DMS79 (cell line): ENCODE measurements around the gene APRT.
"Not testable (repeated sequence)": the region's sequence is repeated elsewhere in the genome, so short reads cannot be mapped to it uniquely, and the experiment has no call there.

ENCODE experiments used
- DNase-seq: peaks from one replicate; lab custom pipeline; 2025; lab: John Stamatoyannopoulos, UW

APRT gene

GRCh38 chr16:88841521-88842307, 30.0 kb upstream of the APRT start:
- DNase-seq = no peak

- DNase-seq = no peak
Measured at GRCh38 chr16:88840600-88841215, 29.0 kb upstream of the APRT start.

- DNase-seq = no peak
Measured at GRCh38 chr16:88839745-88840599, 28.2 kb upstream of the APRT start.

GRCh38 chr16:88839026-88839529, 27.4 kb upstream of the APRT start:
- no peak for DNase-seq

GRCh38 chr16:88838566-88838965, 26.8 kb upstream of the APRT start:
- DNase-seq = no peak

- DNase-seq = no peak
Measured at GRCh38 chr16:88837806-88838205, 26.1 kb upstream of the APRT start.

GRCh38 chr16:88836791-88837190, 25.1 kb upstream of the APRT start:
- DNase-seq = no peak

GRCh38 chr16:88835818-88836217, 24.1 kb upstream of the APRT start:
- DNase-seq = no peak

GRCh38 chr16:88835383-88835782, 23.7 kb upstream of the APRT start:
- no peak for DNase-seq

- DNase-seq = no peak
Measured at GRCh38 chr16:88834670-88835069, 22.9 kb upstream of the APRT start.

- DNase-seq = no peak
Measured at GRCh38 chr16:88833086-88833485, 21.4 kb upstream of the APRT start.

GRCh38 chr16:88831838-88832237, 20.1 kb upstream of the APRT start:
- DNase-seq = no peak

- no peak for DNase-seq
Measured at GRCh38 chr16:88830783-88831182, 19.1 kb upstream of the APRT start.

GRCh38 chr16:88830258-88830657, 18.5 kb upstream of the APRT start:
- DNase-seq = no peak

- DNase-seq = no peak
Measured at GRCh38 chr16:88828711-88829110, 17.0 kb upstream of the APRT start.

GRCh38 chr16:88827727-88828126, 16.0 kb upstream of the APRT start:
- DNase-seq = no peak

GRCh38 chr16:88826070-88826840, 14.5 kb upstream of the APRT start:
- DNase-seq = no peak

GRCh38 chr16:88825146-88825545, 13.4 kb upstream of the APRT start:
- DNase-seq = no peak

- no peak for DNase-seq
Measured at GRCh38 chr16:88824256-88825077, 12.7 kb upstream of the APRT start.

GRCh38 chr16:88823646-88824045, 11.9 kb upstream of the APRT start:
- not testable (repeated sequence) for DNase-seq
